K562 (cell line): Measurements from ENCODE around the gene PTH2. TPM values are rescaled to one million over a fixed set of nuclear protein-coding genes. Genes with fewer than 3 reads are reported as not detected.

Experiments used
- CEBPG ChIP-seq, 3 experiments: fragments of 200-800 bp in 1 of 3; sonication (Bioruptor generic) in 1 of 3; sonication (generic) in 1 of 3; formaldehyde crosslinking in 1 of 3; IDR thresholded peaks in 2 of 3; conservative IDR thresholded peaks in 1 of 3; 2 replicates each; pipeline versions ENCODE4 v1.6.1 to v1.8.0; 2016 to 2022; ENCODE audit warnings: missing compliant biosample characterization in 2 of 3, missing genetic modification characterization in 2 of 3, mild to moderate bottlenecking in 1 of 3, missing genetic modification reagents in 1 of 3
- DACH1 ChIP-seq: fragments of 450-650 bp; IDR thresholded peaks from 2 replicates; pipeline ENCODE4 v1.6.1; 2018; ENCODE audit not compliant: partially characterized antibody
- ESRRB ChIP-seq: fragments of 250-450 bp; sonication (Bioruptor Pico); IDR thresholded peaks from 2 replicates; pipeline ENCODE4 v1.5.0; 2020; ENCODE audit warnings: mild to moderate bottlenecking, moderate library complexity, borderline replicate concordance
- MEF2A ChIP-seq: IDR thresholded peaks from 2 replicates; pipeline ENCODE4 v1.6.1; 2011; ENCODE audit warnings: low read depth, mild to moderate bottlenecking, low read length, moderate library complexity; ENCODE audit not compliant: control insufficient read depth
- PHF20 ChIP-seq: fragments of 450-650 bp; IDR thresholded peaks from 2 replicates; pipeline ENCODE4 v1.6.1; 2018; ENCODE audit not compliant: partially characterized antibody
- TAF7 ChIP-seq: fragments of 450-650 bp; IDR thresholded peaks from 2 replicates; pipeline ENCODE4 v1.6.1; 2016; ENCODE audit warnings: missing genetic modification characterization, missing compliant biosample characterization
- TEAD2 ChIP-seq: fragments of 450-650 bp; IDR thresholded peaks from 2 replicates; pipeline ENCODE4 v1.6.1; 2016; ENCODE audit warnings: missing genetic modification characterization, control low read depth, missing compliant biosample characterization
- ZBTB40 ChIP-seq, 2 experiments: fragments of 450-650 bp in 1 of 2; sonication (generic) in 1 of 2; formaldehyde crosslinking in 1 of 2; IDR thresholded peaks; 2 replicates each; pipeline versions ENCODE4 v1.7.1 to v1.9.0; 2016 to 2022; ENCODE audit warnings: inconsistent platforms in 1 of 2, mild to moderate bottlenecking in 1 of 2, missing genetic modification reagents in 1 of 2
- ZC3H8 ChIP-seq: fragments of 450-650 bp; IDR thresholded peaks from 2 replicates; pipeline ENCODE4 v1.6.1; 2017
- ZKSCAN8 ChIP-seq: fragments of 200-800 bp; sonication (Bioruptor generic); IDR thresholded peaks from 2 replicates; pipeline ENCODE4 v1.6.1; 2016; ENCODE audit warnings: missing genetic modification characterization, missing compliant biosample characterization
- polyA plus RNA-seq, 8 experiments: library from polyadenylated mRNA; depleted of rRNA in 4 of 8; stranded (reverse) in 5 of 8; unstranded in 3 of 8; fragments of >200 nt; fragmentation: Nextera tagmentation in 2 of 8; fragmentation: Illumina TruSeq in 1 of 8; extraction: Ambion mirVana in 2 of 8; extraction: Trizol in 1 of 8; gene quantifications; 2 replicates each; pipeline versions ENCODE4 v1.2.1 to v1.2.3, GENCODE V29; 2011 to 2014; ENCODE audit warnings: inconsistent platforms in 1 of 8, missing spikeins in 1 of 8
- total RNA-seq, 7 experiments: library from RNA; depleted of rRNA in 6 of 7; stranded (reverse); fragments of >200 nt in 6 of 7; fragmentation: Illumina TruSeq in 2 of 7; extraction: Trizol in 2 of 7; gene quantifications; 2 replicates each; pipeline versions ENCODE4 v1.2.1 to v1.2.3, GENCODE V29; 2011 to 2021; ENCODE audit warnings: low replicate concordance in 1 of 7
- TF ChIP-seq, protein P1 (sequence below): fragments of 450-650 bp; conservative IDR thresholded peaks from 2 replicates; pipeline ENCODE4 v1.6.1; 2016; ENCODE audit warnings: missing genetic modification characterization, low read depth, mild to moderate bottlenecking, control low read depth, missing compliant biosample characterization
- TF ChIP-seq, protein P2 (sequence below): sonication (generic); formaldehyde crosslinking; IDR thresholded peaks from 2 replicates; pipeline ENCODE4 v1.8.1; 2023; ENCODE audit warnings: mild to moderate bottlenecking, missing genetic modification reagents

Gene PTH2
- total and polyA plus RNA-seq, 9 of the 15 experiments (the other 6 are each of a cell fraction or from before 2014, with no cell fraction given): 1.3 TPM; not detected in 8

- TF ChIP-seq, protein P1, sequence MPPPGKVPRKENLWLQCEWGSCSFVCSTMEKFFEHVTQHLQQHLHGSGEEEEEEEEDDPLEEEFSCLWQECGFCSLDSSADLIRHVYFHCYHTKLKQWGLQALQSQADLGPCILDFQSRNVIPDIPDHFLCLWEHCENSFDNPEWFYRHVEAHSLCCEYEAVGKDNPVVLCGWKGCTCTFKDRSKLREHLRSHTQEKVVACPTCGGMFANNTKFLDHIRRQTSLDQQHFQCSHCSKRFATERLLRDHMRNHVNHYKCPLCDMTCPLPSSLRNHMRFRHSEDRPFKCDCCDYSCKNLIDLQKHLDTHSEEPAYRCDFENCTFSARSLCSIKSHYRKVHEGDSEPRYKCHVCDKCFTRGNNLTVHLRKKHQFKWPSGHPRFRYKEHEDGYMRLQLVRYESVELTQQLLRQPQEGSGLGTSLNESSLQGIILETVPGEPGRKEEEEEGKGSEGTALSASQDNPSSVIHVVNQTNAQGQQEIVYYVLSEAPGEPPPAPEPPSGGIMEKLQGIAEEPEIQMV (tag): 0 out of 2 replicates have a peak, but pooled peaks have one; percentile 23
- no peak for TF ChIP-seq TEAD2 (tag)
- TF ChIP-seq, protein P2, sequence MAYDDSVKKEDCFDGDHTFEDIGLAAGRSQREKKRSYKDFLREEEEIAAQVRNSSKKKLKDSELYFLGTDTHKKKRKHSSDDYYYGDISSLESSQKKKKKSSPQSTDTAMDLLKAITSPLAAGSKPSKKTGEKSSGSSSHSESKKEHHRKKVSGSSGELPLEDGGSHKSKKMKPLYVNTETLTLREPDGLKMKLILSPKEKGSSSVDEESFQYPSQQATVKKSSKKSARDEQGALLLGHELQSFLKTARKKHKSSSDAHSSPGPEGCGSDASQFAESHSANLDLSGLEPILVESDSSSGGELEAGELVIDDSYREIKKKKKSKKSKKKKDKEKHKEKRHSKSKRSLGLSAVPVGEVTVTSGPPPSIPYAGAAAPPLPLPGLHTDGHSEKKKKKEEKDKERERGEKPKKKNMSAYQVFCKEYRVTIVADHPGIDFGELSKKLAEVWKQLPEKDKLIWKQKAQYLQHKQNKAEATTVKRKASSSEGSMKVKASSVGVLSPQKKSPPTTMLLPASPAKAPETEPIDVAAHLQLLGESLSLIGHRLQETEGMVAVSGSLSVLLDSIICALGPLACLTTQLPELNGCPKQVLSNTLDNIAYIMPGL (CRISPR knock-in tag): no peak
- no peak for TF ChIP-seq MEF2A
- no peak for TF ChIP-seq ZKSCAN8 (CRISPR knock-in tag)
- TF ChIP-seq PHF20: peak; percentile 13
- no peak for TF ChIP-seq ESRRB (CRISPR knock-in tag)
- TF ChIP-seq ZBTB40 (IDR thresholded peaks at IDR 0.05): peak; percentile 65
- TF ChIP-seq ZBTB40 (CRISPR knock-in tag; IDR thresholded peaks at IDR 0.05): no peak
- TF ChIP-seq CEBPG (CRISPR knock-in tag; IDR thresholded peaks at IDR 0.05): no peak
- no peak for TF ChIP-seq CEBPG (tag; conservative IDR thresholded peaks at IDR 0.05 in 1 of 2, IDR thresholded peaks at IDR 0.05 in 1 of 2)
- no peak for TF ChIP-seq DACH1
- no peak for TF ChIP-seq ZC3H8
- peak; percentile 32; the same call in 1 of the 2 replicates for TF ChIP-seq TAF7 (tag)
Measured at GRCh38 chr19:49409441-49410029, 13.7 kb downstream of the PTH2 start (continued).
